Fibroblast of lung (primary cell): ENCODE results near the gene ZNF805.

Source experiments
- EZH2 ChIP-seq: IDR thresholded peaks from 2 replicates; pipeline ENCODE4 v1.5.1; 2012; ENCODE audit warnings: low read length, control low read depth, mild to moderate bottlenecking; ENCODE audit errors: missing control alignments
- TF ChIP-seq, protein P1 (sequence below), 2 donors: IDR thresholded peaks in 1 of 2; conservative IDR thresholded peaks in 1 of 2; 1 replicate in 1 of 2; 2 replicates in 1 of 2; pipeline ENCODE4 v1.5.1; 2011 to 2012; ENCODE audit warnings: low read length in 2 of 2, control low read depth in 1 of 2, inconsistent platforms in 1 of 2, low read depth in 1 of 2, mild to moderate bottlenecking in 1 of 2

- TF ChIP-seq, protein P1, sequence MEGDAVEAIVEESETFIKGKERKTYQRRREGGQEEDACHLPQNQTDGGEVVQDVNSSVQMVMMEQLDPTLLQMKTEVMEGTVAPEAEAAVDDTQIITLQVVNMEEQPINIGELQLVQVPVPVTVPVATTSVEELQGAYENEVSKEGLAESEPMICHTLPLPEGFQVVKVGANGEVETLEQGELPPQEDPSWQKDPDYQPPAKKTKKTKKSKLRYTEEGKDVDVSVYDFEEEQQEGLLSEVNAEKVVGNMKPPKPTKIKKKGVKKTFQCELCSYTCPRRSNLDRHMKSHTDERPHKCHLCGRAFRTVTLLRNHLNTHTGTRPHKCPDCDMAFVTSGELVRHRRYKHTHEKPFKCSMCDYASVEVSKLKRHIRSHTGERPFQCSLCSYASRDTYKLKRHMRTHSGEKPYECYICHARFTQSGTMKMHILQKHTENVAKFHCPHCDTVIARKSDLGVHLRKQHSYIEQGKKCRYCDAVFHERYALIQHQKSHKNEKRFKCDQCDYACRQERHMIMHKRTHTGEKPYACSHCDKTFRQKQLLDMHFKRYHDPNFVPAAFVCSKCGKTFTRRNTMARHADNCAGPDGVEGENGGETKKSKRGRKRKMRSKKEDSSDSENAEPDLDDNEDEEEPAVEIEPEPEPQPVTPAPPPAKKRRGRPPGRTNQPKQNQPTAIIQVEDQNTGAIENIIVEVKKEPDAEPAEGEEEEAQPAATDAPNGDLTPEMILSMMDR (conservative IDR thresholded peaks at IDR 0.05 in 1 of 2, IDR thresholded peaks at IDR 0.05 in 1 of 2; ENCODE audit: low read depth in 1 of 2, low read length in 2 of 2), result no peak
- TF ChIP-seq EZH2, result no peak
Measured at GRCh38 chr19:57290970-57291369, 50.5 kb downstream of the ZNF805 start.
